Urothelium cell line (cell line): ENCODE results near the gene SMIM41.

Experiments
- DNase-seq: peaks from one replicate; pipeline ENCODE4 v3.0.0; 2011; ENCODE audit warnings: low spot score, mixed read lengths
- FAIRE-seq: peaks from 2 replicates; lab custom pipeline; 2011; peaks lifted over from hg19 to GRCh38; lab: Jason Lieb, UNC

Gene SMIM41

GRCh38 chr12:52079576-52080402 is at the start of gene SMIM41:
SMIM41 (plus strand) TSS chr12:52079704; CDS start chr12:52079780, 76 bp downstream.
- no peak for DNase-seq
- no peak for FAIRE-seq

- no peak for FAIRE-seq
Measured at GRCh38 chr12:52032446-52032803, 47.1 kb upstream of the SMIM41 start.

DNA sequence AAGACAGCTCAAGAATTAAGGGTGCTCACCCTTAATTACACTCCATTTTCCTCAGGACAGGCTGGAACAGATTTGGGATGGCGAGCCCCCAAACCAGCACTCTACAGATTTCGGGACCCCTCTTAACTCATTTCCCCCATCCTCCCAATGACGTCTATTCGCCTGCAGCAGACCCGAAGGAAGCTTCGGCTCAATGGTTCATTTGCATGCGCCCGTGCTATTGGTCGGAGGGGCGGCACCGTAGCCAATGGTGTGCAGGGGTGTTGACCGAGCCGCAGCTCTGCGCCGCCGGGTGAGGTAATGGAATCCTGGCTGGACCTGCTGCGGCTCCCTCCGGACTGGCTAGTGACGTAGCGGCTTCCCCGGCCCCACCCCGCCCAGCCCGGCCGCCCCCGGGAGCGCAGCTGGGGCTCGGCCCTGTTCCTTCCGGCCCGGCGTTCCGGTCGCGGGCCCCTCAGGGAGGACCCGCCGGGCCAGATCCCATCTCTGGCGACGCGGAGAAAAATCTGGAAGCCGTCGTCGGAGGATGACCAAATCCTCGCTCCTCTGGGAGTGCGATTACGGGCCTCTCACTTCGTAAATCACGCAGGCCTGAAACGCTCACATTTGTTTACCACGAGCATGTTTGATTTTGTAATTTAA is 46.6 kb upstream of the SMIM41 start:
- FAIRE-seq = peak; percentile 95
- DNase-seq = peak; percentile 98

More at GRCh38 chr12:52032446-52032803, 47.1 kb upstream of the SMIM41 start:
- no peak for DNase-seq

DNA sequence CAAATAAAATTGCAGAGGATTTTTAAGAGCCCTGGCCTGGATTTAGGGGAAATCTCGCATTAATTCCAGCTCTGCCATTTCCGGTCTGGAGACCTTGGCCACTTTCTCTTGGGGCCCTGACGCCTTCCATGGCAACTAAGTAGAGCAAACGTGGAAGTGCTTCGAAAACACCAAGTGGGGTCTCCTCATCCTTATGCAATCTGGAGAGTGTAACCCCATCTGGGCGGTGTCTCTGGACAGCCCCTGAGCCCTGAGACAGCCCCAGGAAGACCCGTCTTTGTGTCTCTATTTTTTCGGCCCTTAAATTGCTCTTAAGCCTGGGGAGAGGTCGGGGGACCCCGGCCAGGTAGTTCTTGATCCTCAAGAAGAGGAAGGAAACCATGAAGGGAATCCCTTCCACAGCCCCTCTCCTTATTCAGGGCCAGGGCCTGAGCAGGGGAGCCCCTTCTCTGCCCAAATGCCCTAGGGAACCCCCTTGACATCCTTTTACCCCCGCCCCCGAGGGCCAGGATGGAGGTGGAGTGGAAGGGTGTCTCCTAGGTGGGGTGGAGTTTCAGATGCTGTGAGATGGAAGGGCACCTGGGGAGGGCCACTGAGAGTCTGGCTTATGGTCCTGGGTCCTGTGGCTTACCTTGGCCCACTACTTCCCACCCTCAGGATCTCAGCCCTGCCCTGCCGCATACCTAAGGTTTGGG is 45.9 kb upstream of the SMIM41 start:
- DNase-seq (no peak), FAIRE-seq (no peak)

GRCh38 chr12:52035190-52035589 is 44.3 kb upstream of the SMIM41 start:
- DNase-seq (no peak), FAIRE-seq (no peak)

- no peak for DNase-seq
- FAIRE-seq = no peak
Measured at GRCh38 chr12:52035926-52036325, 43.6 kb upstream of the SMIM41 start.

DNA sequence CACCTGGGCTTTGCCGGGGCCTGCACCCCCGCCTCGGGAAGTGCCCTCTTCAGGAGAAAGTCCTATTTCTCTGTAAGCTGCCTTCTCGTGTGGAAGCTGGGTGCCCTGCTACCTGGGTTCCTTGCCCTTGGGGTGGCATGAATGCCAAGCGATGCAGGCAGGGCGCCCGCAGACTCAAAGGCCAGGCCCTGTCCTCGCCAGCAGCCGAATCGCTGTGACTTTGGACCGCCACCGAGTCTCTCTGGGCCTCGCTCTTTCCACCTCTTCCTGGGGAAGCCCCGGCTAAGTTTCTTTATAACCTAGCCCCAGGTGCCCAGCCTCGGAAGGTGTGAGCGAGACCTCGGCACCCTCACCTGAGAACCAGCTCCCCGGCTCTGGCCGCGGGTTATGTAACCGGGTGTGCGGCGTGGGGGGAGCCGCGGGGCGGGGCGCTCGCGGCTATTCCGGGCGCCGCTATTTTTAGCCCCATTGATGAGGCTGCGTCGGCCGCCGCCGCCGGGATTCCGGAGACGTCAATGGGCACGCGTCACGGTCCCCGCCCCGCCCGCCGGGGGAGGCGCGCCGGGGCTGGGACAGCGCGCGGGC is 42.8 kb upstream of the SMIM41 start:
- DNase-seq (peak; percentile 90), FAIRE-seq (peak; percentile 23)

GRCh38 chr12:52037248-52037861 is 42.1 kb upstream of the SMIM41 start:
- peak; percentile 60 for DNase-seq
- FAIRE-seq = no peak

- DNase-seq = no peak
- no peak for FAIRE-seq
Measured at GRCh38 chr12:52038447-52038846, 41.1 kb upstream of the SMIM41 start.

DNA sequence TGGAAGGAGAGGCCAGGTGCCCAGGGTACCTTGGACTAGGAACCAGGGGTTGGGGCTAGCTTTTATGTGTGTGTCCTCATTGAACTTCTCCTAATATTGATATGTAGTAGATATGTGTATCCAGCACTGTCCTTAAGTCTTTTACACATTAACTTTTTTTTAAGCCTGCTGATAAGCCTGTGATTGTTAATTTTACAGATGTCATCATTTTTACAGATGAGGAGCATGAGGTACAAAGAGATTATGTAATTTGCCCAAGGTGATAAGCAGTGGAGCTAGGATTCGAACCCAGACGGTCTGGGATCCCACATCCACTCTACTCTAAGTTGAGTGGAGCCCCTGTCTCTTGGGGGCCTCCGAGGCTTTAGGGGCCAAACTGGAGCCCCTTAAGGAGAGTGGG is 38.5 kb upstream of the SMIM41 start:
- FAIRE-seq (no peak), DNase-seq (no peak)

- DNase-seq = no peak
- no peak for FAIRE-seq
Measured at GRCh38 chr12:52041695-52042123, 37.8 kb upstream of the SMIM41 start.

DNA sequence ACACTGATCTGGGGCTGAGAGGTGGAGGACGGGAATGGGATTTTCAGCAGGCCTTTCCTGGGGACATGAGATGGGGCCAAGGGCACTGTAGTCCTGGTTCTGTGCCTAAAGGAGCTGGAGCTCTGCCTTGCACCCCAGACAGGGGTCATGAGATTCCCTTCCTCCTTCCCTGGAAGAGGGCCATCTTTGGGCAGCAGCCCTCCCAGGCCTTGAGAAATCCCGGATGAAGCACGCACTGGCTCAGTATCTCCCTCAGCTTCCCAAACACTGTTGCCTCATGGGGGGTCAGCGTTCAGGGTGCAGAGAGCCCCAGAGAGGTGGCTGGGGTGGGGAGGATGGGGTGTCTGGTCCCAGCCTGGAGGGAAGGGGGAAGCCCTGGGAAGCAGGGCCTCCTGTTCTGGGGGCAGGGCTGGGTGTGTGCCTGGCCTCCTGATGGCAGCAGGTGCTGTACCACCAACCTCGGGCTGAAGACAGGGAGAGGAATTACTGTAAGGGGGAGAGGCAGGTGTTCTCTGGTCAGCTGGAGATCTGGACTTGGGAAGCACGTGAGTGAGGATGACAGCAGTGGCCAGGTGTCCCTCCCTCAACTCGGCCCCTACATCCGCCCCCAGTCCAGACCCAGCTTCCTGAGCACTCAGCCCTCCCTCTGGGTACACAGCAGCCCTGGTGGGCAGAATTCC is 36.7 kb upstream of the SMIM41 start:
- DNase-seq (no peak), FAIRE-seq (no peak)

DNA sequence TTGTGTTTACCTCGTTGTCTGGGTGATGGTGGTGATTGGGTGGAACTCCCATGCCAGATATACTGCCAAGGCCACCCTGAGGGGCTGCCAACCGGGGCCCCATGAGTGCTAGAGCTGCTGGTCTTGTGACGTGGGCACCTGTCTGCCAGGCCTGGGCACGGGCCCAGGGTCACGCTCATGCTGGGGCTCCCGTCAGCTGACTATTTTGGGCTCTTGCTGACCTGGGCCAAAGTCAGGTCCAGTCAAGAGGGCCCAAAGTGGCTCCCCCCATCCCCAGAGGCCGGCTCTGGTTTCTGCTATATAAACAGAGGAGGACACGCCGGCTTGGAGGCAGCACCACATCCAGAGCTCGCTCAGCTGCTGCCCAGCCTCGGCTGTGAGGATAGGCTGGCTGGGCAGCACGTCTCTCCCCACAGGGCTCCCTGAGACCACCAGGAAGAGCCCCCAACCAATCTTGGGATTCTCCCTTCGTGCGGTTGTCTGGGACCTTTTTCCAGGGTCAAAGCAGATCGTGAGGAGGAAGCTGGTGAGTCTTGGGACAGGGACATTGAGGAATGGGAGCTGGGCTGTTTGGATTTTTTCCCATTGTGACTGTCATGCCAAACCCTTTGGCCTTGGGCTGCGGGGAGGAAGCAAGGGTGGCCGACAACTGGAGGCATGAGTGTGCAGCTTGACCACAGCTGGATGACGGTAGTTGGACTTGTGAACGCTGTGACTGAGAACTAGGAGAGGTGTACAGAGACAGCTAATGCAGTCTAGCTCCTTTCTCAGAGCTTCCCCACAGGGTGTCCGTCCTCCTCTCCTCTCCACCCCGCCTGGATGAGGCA is 35.9 kb upstream of the SMIM41 start:
- DNase-seq (no peak), FAIRE-seq (no peak)

GRCh38 chr12:52044292-52044983 is 35.1 kb upstream of the SMIM41 start:
- DNase-seq (no peak), FAIRE-seq (no peak)

DNA sequence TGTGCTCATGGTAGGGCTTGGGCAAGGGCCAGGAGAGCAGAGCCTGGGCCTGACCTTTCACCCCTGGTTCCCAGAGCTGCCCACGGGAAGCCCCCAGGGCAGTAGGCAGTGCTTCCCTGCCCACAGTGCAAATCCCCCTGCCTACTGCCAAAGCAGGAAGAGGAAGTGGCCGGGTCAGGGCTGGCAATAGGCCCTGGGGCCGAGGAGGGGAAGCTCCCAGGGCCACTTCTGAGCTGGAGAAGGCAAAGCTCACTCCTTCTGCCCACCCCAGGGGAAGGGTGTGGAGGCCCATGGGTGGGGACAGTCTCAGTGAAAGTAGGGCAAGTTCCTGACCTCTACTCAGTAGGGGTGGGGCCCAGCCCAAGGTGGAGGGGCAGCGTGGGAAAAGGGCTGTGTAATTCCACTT is 33.7 kb upstream of the SMIM41 start:
- FAIRE-seq (no peak), DNase-seq (no peak)

- no peak for FAIRE-seq
- no peak for DNase-seq
Measured at GRCh38 chr12:52046859-52047258, 32.6 kb upstream of the SMIM41 start.

GRCh38 chr12:52049286-52049685 is 30.2 kb upstream of the SMIM41 start:
- no peak for DNase-seq

GRCh38 chr12:52049688-52050087 is 29.8 kb upstream of the SMIM41 start:
- FAIRE-seq = no peak

More at GRCh38 chr12:52049286-52049685, 30.2 kb upstream of the SMIM41 start:
- no peak for FAIRE-seq

More at GRCh38 chr12:52049688-52050087, 29.8 kb upstream of the SMIM41 start:
- no peak for DNase-seq
